ENCODE data around the gene ARID5A. TPM values are rescaled to one million over a fixed set of nuclear protein-coding genes. Genes with fewer than 3 reads are reported as not detected.
A peak's percentile ranks its signal among the peaks of the same experiment; 100 is the strongest.

Gene ARID5A
- total and polyA plus RNA-seq, 2 of the 13 experiments (the other 11 are each of a cell fraction or from before 2014, with no cell fraction given) = 6.0 to 9.5 TPM

DNA sequence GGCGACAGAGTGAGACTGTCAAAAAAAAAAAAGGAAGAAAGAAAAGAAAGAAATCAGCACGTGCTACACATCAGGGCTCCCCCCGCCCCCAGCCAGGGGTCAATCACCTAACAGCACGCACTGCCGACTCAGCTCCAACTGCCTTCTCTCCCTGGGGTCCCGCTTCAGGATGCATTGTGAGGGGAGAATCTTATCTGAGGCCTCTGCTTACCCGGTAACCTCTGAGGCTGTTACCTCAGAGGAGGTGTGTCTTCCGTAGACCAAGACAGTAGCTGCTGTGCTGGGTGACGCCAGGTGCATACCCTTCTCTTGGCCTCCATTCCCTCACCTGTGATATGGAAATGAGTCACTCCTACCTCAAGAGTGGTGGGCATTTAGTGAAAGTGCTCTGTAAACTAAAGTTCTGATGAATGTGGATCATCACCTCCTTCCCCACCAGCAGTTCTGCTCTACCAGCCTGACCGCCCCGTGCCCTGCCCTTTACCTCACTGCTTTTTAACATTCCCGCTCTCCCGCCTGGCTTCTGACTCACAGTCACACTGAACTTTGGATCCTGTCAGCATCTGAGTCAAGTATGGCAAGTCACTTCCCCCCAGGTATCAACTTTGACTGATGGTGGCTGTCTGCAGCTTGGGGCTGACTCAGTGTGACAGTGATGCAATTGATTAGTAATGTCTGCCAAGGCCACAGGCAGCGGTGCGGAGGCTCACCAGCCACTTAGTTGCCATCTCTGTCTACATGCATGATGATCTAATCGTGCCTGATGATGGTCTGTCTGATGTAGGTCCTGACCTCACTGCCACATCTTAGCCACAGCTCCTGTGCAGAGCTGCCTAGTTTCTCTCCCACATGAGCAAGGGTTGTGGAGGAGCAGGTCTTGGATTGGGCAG lies 20.1 kb downstream of the ARID5A start (continued):
- TF ChIP-seq, protein P1, sequence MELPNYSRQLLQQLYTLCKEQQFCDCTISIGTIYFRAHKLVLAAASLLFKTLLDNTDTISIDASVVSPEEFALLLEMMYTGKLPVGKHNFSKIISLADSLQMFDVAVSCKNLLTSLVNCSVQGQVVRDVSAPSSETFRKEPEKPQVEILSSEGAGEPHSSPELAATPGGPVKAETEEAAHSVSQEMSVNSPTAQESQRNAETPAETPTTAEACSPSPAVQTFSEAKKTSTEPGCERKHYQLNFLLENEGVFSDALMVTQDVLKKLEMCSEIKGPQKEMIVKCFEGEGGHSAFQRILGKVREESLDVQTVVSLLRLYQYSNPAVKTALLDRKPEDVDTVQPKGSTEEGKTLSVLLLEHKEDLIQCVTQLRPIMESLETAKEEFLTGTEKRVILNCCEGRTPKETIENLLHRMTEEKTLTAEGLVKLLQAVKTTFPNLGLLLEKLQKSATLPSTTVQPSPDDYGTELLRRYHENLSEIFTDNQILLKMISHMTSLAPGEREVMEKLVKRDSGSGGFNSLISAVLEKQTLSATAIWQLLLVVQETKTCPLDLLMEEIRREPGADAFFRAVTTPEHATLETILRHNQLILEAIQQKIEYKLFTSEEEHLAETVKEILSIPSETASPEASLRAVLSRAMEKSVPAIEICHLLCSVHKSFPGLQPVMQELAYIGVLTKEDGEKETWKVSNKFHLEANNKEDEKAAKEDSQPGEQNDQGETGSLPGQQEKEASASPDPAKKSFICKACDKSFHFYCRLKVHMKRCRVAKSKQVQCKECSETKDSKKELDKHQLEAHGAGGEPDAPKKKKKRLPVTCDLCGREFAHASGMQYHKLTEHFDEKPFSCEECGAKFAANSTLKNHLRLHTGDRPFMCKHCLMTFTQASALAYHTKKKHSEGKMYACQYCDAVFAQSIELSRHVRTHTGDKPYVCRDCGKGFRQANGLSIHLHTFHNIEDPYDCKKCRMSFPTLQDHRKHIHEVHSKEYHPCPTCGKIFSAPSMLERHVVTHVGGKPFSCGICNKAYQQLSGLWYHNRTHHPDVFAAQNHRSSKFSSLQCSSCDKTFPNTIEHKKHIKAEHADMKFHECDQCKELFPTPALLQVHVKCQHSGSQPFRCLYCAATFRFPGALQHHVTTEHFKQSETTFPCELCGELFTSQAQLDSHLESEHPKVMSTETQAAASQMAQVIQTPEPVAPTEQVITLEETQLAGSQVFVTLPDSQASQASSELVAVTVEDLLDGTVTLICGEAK (IDR thresholded peaks at IDR 0.05) = no peak
- TF ChIP-seq, protein P1 (CRISPR knock-in tag; IDR thresholded peaks at IDR 0.05) = peak; percentile 55; the same call in 1 of the 2 replicates
- no peak for TF ChIP-seq PLRG1 (conservative IDR thresholded peaks at IDR 0.05)
- peak; percentile 84; the same call in 1 of the 2 replicates for TF ChIP-seq ZNF547 (CRISPR knock-in tag; IDR thresholded peaks at IDR 0.05)
- TF ChIP-seq ZBTB42 (CRISPR knock-in tag; IDR thresholded peaks at IDR 0.05) = no peak
- no peak; the same call in 1 of the 2 replicates for TF ChIP-seq ZNF564 (CRISPR knock-in tag; IDR thresholded peaks at IDR 0.05)
- peak; percentile 98 for TF ChIP-seq CEBPB (IDR thresholded peaks at IDR 0.05; ENCODE audit: borderline replicate concordance, low read depth, low read length)
- TF ChIP-seq ZSCAN9 (CRISPR knock-in tag; IDR thresholded peaks at IDR 0.05; ENCODE audit: borderline replicate concordance) = peak; percentile 89
- TF ChIP-seq, protein P2, sequence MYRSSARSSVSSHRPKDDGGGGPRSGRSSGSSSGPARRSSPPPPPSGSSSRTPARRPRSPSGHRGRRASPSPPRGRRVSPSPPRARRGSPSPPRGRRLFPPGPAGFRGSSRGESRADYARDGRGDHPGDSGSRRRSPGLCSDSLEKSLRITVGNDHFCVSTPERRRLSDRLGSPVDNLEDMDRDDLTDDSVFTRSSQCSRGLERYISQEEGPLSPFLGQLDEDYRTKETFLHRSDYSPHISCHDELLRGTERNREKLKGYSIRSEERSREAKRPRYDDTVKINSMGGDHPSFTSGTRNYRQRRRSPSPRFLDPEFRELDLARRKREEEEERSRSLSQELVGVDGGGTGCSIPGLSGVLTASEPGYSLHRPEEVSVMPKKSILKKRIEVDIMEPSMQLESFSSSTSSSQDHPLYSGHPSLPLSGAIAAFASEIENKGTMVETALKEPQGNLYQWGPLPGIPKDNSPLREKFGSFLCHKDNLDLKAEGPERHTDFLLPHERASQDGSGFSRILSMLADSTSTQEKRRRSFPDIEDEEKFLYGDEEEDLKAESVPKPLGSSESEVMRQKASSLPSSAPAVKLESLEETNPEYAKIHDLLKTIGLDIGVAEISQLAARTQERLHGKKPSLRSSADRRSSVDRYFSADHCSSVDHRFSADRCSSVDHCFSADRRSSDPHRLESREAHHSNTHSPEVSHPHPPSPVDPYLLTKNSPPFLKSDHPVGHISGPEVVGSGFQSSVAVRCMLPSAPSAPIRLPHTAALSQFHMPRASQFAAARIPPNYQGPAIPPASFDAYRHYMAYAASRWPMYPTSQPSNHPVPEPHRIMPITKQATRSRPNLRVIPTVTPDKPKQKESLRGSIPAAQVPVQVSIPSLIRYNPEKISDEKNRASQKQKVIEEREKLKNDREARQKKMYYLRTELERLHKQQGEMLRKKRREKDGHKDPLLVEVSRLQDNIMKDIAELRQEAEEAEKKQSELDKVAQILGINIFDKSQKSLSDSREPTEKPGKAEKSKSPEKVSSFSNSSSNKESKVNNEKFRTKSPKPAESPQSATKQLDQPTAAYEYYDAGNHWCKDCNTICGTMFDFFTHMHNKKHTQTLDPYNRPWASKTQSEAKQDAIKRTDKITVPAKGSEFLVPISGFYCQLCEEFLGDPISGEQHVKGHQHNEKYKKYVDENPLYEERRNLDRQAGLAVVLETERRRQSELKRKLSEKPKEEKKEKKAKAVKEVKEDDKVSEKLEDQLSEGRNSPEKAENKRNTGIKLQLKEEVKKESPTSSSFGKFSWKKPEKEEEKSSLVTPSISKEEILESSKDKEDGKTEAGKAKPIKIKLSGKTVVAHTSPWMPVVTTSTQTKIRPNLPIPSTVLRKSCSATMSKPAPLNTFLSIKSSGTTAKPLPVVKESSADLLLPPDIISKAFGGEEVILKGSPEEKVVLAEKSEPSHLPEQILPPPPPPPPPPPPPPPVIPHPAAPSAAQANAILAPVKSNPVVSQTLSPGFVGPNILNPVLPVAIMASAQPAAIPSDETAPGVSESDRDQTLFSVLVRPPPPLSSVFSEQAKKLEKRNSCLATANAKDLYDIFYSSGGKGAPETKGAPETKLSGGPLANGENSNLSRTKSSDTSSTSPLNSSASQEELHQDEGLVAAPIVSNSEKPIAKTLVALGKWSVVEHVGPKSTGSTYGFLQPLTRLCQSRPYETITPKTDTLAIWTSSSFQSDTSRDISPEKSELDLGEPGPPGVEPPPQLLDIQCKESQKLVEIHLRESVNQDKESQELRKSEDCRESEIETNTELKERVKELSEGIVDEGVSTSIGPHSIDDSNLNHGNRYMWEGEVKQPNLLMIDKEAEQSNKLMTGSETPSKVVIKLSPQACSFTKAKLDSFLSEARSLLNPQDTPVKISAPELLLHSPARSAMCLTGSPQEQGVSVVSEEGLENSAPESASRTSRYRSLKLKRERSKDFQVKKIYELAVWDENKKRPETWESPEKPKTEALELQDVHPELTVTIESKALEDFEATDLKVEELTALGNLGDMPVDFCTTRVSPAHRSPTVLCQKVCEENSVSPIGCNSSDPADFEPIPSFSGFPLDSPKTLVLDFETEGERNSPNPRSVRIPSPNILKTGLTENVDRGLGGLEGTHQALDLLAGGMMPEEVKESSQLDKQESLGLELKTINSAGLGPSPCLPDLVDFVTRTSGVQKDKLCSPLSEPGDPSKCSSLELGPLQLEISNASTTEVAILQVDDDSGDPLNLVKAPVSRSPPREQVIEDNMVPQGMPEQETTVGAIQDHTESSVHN (CRISPR knock-in tag; IDR thresholded peaks at IDR 0.05) = peak; percentile 82; the same call in 1 of the 2 replicates
- peak; percentile 97 for TF ChIP-seq ZNF605 (CRISPR knock-in tag; IDR thresholded peaks at IDR 0.05)
- no peak for TF ChIP-seq KDM5A (IDR thresholded peaks at IDR 0.05; ENCODE audit: borderline replicate concordance, low read length)
